Epithelial cell of prostate (primary cell): ENCODE results near the gene UCK1.
"Not testable (repeated sequence)": the region's sequence is repeated elsewhere in the genome, so short reads cannot be mapped to it uniquely, and the experiment has no call there.

Experiments
- DNase-seq: peaks from one replicate; pipeline ENCODE4 v3.0.0-alpha.2; 2011; ENCODE audit warnings: low read depth, low spot score
- H3K27ac ChIP-seq: fragments of 450-650 bp; 2 replicates; pipeline ENCODE4 v1.5.1; 2017; ENCODE audit warnings: mild to moderate bottlenecking

Gene UCK1

DNA sequence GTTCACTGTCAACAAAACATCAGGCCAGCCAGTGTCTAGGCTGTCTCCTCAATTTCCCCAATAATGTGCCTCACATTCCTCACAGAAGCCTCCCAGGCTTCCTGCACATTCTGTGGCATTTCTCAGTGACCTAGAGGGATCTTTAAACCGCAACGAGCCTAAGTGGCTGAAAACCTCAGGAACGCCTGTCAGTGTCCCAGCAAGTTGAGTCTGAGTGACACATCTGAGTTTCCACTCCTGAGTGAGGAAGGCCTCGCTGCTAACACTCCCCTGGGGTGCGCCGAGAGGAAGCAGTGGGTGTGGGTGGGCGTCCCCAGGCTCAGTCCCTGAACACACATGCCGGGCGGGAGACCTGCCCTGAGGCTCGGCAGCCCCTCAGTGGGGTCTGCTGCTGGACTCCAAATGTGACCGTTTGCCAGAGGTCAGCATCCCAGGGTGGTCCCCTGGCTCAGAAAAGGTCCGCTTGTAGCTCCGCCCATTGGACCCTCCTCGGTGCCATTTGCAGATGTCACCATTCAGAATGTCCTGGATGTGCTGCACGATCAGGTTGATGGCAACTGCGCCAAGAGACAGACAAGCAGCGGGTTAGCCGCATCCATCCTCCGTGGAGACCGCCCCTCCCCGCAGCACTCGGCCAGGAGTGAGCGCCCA, 6.3 kb downstream of the UCK1 start:
- no peak for DNase-seq
- H3K27ac ChIP-seq: no peak overlapping the region

DNA sequence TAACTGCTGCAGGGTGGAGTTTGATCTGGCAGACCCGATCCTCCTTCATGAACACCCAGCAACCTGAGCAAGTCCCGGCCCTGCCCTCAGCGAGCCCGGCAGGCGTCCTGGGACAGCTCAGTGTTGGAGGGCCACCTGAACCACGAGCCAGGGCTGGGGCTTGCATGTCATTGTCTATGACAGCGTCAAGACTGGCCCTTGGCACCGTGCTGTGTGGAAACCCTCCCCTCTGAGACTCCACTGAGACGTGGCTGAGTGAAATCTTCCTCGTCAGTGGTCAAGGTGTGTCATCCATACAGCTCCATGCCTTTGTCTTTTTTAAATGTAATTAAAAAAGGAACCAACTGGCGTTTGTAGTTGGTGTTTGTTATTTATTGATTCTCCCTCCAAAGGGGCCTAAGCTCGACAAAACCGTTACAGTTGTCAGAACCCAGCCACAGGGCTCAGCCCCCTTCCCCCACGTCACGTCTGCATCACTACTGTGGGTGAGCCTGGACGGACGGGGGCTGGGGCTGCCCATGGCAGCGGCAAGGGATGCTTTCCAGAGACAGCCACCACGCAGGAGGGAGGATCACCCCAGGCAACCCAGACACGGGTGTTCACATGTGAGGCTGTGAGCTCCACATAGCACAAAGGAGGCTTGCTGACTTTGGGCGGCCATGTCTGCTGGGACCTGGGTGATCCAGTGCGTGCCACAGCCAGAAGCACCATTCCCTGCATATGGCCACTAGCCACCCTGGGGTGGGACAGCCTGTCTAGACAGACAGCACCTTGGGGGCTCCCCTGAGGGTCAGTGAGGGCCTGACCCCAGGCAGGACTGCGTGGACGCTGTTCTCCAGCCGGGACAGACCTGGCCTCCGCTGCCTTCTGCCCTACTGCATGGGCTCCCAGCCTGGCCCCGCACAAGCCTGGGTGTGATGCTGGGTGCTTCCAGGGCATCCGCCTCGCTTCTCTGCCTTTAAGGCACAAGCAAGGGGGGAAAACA, 7.3 kb downstream of the UCK1 start:
- DNase-seq: no peak
- no peak overlapping the region for H3K27ac ChIP-seq

DNA sequence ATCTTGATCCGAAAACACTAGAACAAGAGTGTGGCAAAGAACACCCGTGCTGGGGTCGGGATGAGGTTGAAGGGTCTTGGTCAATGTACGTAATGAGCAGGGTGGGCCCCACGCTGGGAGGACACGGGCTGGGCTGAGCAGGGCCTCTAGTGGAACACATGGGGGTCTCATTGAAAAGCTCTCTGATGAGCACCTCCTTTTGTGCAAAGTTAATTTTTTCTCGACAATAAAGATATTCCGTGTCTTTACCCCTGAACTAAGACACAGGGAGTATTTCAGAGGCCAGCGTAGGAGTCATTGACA, 8.0 kb downstream of the UCK1 start:
- no peak for DNase-seq
- H3K27ac ChIP-seq: no peak overlapping the region

DNA sequence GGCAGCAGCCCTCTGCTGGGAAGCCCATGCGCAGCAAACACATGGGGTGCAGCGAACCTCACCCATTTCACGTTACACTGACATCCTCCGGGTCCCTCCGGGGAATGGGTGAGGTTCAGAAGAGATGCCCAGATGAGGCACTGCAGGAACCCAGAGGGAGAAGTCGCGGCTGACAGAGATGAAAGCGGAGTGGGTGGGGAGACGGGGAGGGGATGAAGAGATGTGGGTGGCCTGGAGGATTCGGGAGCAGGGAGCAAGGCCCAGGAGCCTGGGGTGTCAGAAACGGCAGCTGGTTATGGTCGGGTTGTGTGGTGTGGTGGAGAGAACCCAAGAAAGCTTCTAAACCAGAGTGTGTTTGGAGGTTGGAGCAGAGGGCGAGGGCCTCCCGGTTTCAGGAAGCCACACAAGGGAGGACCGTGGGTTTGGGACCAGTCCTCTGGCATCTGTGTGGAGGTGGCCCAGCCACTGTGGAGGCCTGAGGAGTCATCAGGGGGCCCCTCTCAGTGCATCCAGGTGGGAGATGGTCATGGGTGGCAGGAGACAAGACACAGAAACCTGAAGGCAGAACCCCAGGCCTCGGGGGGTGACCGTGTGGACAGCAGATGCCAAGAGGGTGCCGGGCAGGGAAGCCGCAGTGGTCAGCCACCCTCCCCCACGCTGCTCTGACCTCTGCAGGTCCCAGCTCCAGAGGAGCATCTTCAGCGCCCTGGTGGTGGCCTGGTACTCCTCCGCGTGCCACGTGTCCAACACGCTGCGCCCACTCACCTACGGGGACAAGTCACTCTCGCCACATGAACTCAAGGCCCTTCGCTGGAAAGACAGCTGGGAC, 8.6 kb downstream of the UCK1 start:
- no peak for DNase-seq
- H3K27ac ChIP-seq: no peak overlapping the region

DNA sequence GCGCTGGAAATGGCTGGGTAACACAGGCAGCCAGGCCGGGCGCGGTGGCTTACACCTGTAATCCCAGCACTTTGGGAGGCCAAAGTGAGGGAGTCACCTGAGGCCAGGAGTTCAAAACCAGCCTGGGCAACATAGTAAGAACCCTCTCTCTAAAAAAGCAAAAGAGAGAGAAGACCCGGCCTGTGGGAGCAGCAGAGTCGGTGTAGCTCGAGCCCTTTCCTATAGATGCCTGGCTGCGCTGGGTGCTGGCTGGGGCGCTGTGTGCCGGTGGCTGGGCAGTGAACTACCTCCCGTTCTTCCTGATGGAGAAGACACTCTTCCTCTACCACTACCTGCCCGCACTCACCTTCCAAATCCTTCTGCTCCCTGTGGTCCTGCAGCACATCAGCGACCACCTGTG, 9.2 kb downstream of the UCK1 start:
- no peak for DNase-seq
- H3K27ac ChIP-seq: no peak overlapping the region

DNA sequence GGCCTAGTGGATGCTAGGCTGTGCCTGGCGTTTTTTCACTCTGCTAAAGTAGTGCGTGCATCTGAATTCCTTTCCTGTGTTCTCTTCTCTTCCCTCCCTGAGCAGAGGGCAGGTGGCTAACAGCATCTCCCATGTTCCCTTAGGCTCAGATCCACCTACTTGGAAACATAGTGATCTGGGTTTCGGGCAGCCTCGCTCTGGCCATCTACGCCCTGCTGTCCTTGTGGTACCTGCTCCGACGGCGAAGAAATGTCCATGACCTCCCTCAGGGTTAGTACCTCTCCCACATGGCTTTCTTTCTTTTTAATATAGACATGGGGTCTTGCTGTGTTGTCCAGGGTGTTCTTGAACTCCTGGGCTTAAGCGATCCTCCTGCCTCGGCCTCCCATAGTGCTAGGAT, 9.9 kb downstream of the UCK1 start:
- no peak overlapping the region for H3K27ac ChIP-seq
- no peak for DNase-seq

DNA sequence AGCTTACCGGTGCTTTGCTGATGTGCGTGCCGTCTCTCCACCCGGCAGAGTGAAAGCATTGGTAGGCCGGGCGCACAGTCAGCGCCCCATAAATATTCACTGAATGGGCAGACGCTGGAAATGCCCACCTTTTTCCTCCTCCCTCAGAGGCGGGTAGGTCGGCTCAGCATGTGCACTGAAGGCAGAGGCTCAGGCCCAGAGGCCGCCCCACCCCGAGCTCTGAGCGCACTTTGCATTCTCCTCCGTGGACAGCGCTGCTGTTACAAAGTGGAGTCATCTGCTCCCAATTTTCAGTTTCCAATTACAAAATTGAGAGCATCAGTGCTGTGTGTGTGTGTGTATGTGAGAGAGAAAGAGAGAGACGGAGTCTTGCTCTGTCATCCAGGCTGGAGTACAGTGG, 10.6 kb downstream of the UCK1 start:
- no peak for DNase-seq
- H3K27ac ChIP-seq: no peak overlapping the region

DNA sequence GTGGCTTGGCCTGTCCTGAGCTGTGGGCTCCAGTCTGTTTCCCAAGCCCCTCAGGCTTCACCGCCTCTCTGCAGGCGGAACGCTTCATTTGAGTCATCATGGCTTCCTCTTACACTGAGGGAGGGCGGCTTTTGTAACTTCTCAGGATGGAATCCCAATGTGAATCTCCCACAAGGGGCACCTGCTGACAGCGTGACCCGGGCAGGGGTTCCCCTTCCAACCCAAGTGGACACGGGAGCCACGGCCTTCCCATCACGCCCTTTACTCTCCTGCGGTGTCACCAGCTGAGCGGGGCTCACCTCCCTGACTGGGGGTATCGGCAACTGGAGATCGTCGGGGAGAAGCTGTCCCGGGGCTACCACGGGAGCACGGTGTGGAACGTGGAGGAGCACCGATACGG, 12.5 kb downstream of the UCK1 start:
- no peak overlapping the region for H3K27ac ChIP-seq
- DNase-seq: no peak

DNA sequence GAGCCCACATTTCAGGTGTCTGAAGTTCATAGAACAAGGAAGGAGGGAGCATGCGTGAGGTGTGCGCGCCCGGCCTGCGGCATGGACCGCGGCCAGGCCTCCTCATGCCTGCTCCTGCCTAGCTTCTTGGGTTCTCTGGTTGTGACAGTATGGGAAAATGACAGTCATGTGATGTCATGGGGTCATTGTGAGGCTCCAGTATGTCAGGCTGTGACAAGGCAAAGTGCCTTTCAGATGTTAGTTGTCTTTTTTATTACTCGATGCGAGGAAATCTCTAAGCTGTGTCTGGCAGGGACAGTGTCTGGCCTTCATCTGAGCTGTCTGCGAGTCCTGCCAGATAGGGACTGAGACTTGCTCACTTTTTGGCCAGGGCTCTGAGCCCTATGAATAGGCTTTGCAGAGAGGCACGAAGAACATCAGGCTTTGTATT, 13.3 kb downstream of the UCK1 start:
- H3K27ac ChIP-seq: no peak overlapping the region
- no peak for DNase-seq

DNA sequence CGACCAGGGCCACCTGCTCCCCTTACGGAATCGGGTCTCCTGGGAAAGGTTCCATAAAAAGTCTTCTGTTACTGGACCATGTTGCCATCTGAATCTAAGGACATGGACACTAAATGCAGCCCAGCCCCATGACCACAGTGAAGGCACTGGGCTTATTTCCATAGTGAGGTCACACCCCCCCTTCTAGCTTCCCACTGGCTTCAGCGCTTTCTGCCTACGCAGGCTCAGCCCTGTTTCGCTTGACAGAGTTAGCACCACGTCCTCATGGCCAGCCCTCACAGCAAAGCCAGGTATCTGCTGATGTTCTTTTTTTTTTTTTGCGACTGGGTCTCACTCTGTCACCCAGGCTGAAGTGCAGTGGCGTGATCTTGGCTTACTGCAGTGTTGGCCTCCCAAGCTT, 14.1 kb downstream of the UCK1 start:
- H3K27ac ChIP-seq: no peak overlapping the region
- DNase-seq: no peak

DNA sequence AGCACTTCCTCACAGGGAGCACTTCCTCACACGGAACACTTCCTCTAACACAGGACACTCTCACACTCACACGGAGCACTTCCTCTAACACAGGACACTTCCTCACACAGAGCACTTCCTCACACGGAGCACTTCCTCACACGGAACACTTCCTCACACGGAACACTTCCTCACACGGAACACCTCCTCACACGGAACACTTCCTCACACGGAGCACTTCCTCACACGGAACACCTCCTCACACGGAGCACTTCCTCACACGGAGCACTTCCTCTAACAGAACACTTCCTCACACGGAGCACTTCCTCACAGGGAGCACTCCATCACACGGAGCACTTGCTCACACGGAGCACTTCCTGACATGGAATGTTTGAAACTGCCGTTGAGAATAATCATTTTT, 15.0 kb downstream of the UCK1 start:
- no peak for DNase-seq
- no peak overlapping the region for H3K27ac ChIP-seq

DNA sequence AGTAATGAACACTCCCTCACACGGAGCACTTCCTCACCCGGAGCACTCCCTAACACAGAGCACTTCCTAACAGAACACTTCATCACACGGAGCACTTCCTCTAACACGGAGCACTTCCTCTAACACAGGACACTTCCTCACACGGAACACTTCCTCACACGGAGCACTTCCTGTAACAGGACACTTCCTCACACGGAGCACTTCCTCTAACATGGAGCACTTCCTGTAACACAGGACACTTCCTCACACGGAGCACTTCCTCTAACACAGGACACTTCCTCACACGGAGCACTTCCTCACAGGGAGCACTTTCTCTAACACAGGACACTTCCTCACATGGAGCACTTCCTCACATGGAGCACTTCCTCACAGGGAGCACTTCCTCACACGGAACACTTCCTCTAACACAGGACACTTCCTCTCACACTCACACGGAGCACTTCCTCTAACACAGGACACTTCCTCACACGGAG, 15.5 kb downstream of the UCK1 start:
- not testable (repeated sequence) for H3K27ac ChIP-seq, DNase-seq

DNA sequence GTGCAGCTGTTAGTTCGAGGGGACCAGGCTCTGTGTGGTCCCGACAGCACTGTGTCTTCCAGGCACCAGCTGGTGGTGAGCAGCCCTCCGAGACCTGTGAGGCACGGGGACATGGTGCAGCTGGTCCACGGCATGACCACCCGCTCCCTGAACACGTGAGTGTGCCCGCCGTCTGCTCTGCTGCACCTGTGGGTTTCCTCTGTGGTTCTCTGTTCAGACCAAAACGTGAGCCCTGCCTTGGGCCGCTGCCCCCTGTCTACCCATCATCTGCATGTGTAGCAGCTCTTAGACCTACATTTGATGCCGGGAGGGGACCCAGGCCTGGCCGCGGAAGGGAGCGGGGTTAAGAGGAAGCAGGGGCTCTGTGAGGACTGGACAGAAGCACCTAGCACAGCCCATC, 17.9 kb downstream of the UCK1 start:
- DNase-seq: no peak
- no peak overlapping the region for H3K27ac ChIP-seq

DNA sequence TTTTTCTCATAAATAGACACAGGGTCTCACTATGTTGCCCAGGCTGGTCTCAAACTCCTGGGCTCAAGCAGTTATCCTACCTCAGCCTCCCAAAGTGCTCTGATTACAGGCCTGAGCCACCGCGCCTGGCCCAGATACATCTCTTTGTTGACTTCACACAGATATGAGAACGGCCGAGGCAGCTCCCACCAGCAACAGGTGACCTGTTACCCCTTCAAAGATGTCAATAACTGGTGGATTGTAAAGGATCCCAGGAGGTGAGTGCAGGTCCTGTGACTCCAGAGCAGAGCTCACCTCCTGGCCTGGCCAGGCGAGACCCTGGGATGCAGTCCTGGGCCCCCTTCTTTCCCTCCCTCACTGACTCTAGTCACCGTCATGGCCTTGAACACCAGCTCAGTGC, 19.2 kb downstream of the UCK1 start:
- DNase-seq: no peak

DNA sequence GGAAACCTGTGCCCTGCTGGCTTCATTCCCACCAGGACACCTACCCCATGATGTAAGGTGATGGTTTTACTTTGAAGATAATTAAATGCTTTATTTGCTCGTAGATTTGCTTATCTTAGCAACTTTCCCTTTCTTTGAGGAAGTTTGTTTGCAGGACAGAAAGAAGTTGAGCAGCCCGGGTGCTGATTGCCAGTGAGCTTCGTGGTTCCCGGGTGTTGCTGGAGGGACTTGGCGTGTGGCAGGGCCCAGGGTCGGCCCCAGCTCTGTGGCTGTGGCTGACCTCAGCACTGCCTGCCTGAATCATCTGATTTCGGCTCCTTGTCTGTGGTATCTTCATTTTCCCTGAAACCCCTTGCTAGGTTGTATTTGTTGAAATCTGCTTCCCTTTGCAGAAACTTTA, 19.6 kb downstream of the UCK1 start:
- DNase-seq: no peak
- H3K27ac ChIP-seq: no peak overlapping the region

More for the DNA sequence above, 19.2 kb downstream of the UCK1 start:
- H3K27ac ChIP-seq: no peak overlapping the region

DNA sequence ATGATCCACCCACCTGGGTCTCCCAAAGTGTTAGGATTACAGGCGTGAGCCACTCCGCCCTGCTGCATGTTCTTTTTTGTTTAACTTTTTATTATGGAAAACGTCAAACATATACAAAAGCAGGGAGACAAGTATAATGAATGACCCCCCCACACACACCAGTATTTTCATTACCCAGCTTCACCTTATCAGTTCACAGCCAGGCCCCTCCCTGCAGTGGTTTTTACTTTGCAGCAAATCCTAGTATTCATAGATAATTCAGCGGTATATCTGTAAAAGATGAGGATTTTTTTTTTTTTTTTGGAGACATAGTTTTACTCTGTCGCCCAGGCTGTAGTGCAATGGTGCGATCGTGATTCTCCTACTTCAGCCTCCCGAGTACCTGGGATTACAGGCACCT, 26.1 kb downstream of the UCK1 start:
- no peak for DNase-seq

DNA sequence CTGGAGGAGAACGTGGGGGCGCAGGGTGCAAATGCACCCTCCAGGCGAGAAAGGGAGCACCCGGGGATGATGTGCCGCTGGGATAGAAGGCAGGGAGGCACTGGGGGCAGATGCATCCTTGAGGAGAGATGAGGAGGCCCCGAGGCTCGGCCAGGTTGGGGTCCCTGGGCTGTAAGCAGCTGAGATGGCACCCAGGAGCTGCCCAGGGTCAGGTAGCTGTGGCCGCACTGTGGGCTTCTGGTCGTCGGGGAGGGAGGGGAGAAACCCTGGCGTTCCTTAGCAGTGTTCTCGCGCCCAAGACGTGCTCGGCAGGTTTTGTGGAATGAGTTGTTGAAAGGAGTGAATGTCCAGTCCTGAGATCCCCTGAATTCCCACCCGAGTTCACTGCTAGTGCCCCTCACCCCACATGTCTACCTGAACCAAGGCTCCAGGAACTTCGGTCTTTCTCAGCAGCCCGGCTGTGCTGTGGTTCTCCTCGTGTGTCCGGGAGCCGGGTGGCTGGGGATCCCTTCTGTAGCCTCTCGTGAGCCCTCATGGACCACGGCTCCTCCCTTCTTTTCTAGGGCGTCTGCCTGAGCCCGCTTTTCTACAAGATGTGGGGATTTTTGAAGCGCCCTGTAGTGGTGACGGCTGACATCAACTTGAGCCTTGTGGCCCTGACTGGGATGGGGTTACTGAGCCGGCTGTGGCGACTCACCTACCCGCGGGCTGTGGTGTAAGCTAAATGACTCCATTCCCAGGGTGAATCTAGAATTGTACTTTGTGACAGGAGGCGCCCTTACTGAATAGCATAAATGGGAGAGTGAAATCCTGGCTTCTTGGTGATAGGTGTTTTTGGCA, 27.2 kb downstream of the UCK1 start:
- no peak overlapping the region for H3K27ac ChIP-seq

More for the DNA sequence above, 26.1 kb downstream of the UCK1 start:
- no peak overlapping the region for H3K27ac ChIP-seq

DNA sequence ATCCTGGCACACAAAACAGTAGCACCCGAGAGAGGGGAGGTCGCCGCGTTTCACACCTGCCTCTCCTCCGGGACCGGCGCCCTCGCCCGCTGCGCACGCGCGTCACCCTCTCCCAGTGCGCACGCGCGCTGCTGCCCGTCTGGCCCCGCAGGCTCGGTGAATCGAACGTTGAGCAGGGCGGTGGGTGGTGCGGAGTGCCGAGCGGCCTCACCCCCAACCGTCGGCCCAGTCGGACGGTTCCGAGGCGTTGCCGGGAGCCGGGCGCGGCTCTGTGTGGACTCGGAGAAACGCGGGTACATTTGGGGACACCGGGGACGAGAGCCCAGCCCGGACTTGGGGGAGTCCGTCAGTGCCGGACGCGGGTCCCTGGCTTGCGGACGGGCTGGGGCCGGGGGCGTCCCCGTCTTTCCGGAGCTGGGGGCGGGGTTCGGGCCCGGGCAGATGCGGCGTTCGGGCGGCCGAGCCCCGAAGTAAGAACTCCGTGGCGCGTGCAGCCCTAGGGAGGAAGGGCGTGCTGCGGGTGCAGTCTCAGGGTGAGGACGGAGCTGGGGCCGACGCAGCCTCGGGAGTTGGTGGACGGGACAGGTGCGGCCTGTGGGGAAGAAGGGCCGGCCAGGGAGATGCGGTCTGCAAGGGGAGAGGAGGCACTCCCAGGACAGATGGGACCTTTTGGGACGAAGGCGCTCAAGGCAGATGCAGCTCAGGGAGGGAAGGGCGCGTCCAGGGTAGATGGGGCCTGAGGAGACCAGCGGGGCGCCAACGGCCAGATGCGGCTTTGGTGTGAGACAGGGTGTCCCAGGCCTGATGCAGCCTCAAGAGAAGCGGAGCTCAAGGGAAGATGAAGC, 28.1 kb downstream of the UCK1 start, which contains the start of gene POMT1:
Gene POMT1 (plus strand): TSS at position 138 of the 845 bp plus-strand sequence. CDS start 1,301 bp downstream, outside the sequence.
- no peak for DNase-seq
- no peak within 1 kb of the TSS for H3K27ac ChIP-seq

More for the DNA sequence above, 27.2 kb downstream of the UCK1 start:
- no peak for DNase-seq
